Measurements from ENCODE around the gene MLLT11.
A peak's percentile ranks its signal among the peaks of the same experiment; 100 is the strongest.

Gene MLLT11

GRCh38 chr1:151054971-151055547 lies 5.1 kb upstream of the MLLT11 start:
- H3K27me3 ChIP-seq (ENCODE audit: insufficient read depth, low read length, poor library complexity, severe bottlenecking): no peaks in the 10 kb centered on the region
- no peaks in the 10 kb centered on the region for H3K9me3 ChIP-seq (ENCODE audit: insufficient read depth, low read depth, low read length)
- H4K20me1 ChIP-seq (ENCODE audit: insufficient read depth, low read length, poor library complexity, severe bottlenecking): peaks cover 46% of the 10 kb centered on the region
- H2AFZ ChIP-seq (ENCODE audit: low read length): no peak overlapping the region
- peaks cover 3% of the 10 kb centered on the region; the same call in 1 of the 2 replicates for H3F3A ChIP-seq (ENCODE audit: low read depth)
- H3K4me1 ChIP-seq (ENCODE audit: insufficient read depth, low read length, poor library complexity, severe bottlenecking): peaks cover 32% of the 10 kb centered on the region
- H3K9me2 ChIP-seq (replicated peaks; ENCODE audit: low read depth, low read length): no peaks in the 10 kb centered on the region
- peak overlapping the region; percentile 99 for H3K4me2 ChIP-seq (ENCODE audit: low read depth, low read length, poor library complexity, severe bottlenecking)
- peak overlapping the region; percentile 90 for H3K9ac ChIP-seq (ENCODE audit: low read depth, low read length, poor library complexity, severe bottlenecking)
- no peak overlapping the region for H3K4me3 ChIP-seq (ENCODE audit: low read length, poor library complexity, severe bottlenecking)
- peaks cover 37% of the 10 kb centered on the region; the same call in 1 of the 2 replicates for H3K36me3 ChIP-seq (ENCODE audit: insufficient read depth, low read length)
- TF ChIP-seq EZH2phosphoT487 (IDR thresholded peaks at IDR 0.05; ENCODE audit: borderline replicate concordance): no peak
- no peak for TF ChIP-seq CTCF (conservative IDR thresholded peaks at IDR 0.05; ENCODE audit: low read length)
- peaks cover 59% of the 10 kb centered on the region for H3K79me2 ChIP-seq (ENCODE audit: insufficient read depth, low read length)

- peak overlapping the region; percentile 99 for H3K4me2 ChIP-seq (ENCODE audit: low read depth, low read length, poor library complexity, severe bottlenecking)
- H3K79me2 ChIP-seq (ENCODE audit: insufficient read depth, low read length): peaks cover 65% of the 10 kb centered on the region
Measured at GRCh38 chr1:151055581-151055980, 4.6 kb upstream of the MLLT11 start.

GRCh38 chr1:151056149-151056548 lies 4.0 kb upstream of the MLLT11 start:
- Histone ChIP-seq H3K9ac (ENCODE audit: low read depth, low read length, poor library complexity, severe bottlenecking) (peak overlapping the region; percentile 90), H3K9me2 (replicated peaks; ENCODE audit: low read depth, low read length) (no peaks in the 10 kb centered on the region), H3K4me3 (ENCODE audit: low read length, poor library complexity, severe bottlenecking) (peak overlapping the region; percentile 79), H3K4me1 (ENCODE audit: insufficient read depth, low read length, poor library complexity, severe bottlenecking) (peaks cover 37% of the 10 kb centered on the region), H3K4me2 (ENCODE audit: low read depth, low read length, poor library complexity, severe bottlenecking) (peak overlapping the region; percentile 99), H3F3A (ENCODE audit: low read depth) (0 out of 2 replicates have a peak, but pooled peaks cover 3% of the 10 kb centered on the region), H3K79me2 (ENCODE audit: insufficient read depth, low read length) (peaks cover 70% of the 10 kb centered on the region), H2AFZ (ENCODE audit: low read length) (no peak overlapping the region), H3K36me3 (ENCODE audit: insufficient read depth, low read length) (peaks cover 37% of the 10 kb centered on the region; the same call in 1 of the 2 replicates), H3K9me3 (ENCODE audit: insufficient read depth, low read depth, low read length) (no peaks in the 10 kb centered on the region), H4K20me1 (ENCODE audit: insufficient read depth, low read length, poor library complexity, severe bottlenecking) (peaks cover 46% of the 10 kb centered on the region), H3K27me3 (ENCODE audit: insufficient read depth, low read length, poor library complexity, severe bottlenecking) (no peaks in the 10 kb centered on the region)
- TF ChIP-seq EZH2phosphoT487 (IDR thresholded peaks at IDR 0.05; ENCODE audit: borderline replicate concordance): no peak
- TF ChIP-seq CTCF (conservative IDR thresholded peaks at IDR 0.05; ENCODE audit: low read length): no peak

More at GRCh38 chr1:151055581-151055980, 4.6 kb upstream of the MLLT11 start:
- Histone ChIP-seq H3K9me2 (replicated peaks; ENCODE audit: low read depth, low read length) (no peaks in the 10 kb centered on the region), H3F3A (ENCODE audit: low read depth) (0 out of 2 replicates have a peak, but pooled peaks cover 3% of the 10 kb centered on the region), H3K4me1 (ENCODE audit: insufficient read depth, low read length, poor library complexity, severe bottlenecking) (peaks cover 32% of the 10 kb centered on the region), H3K27me3 (ENCODE audit: insufficient read depth, low read length, poor library complexity, severe bottlenecking) (no peaks in the 10 kb centered on the region), H3K4me3 (ENCODE audit: low read length, poor library complexity, severe bottlenecking) (peak overlapping the region; percentile 79), H3K9ac (ENCODE audit: low read depth, low read length, poor library complexity, severe bottlenecking) (peak overlapping the region; percentile 90), H2AFZ (ENCODE audit: low read length) (no peak overlapping the region), H3K36me3 (ENCODE audit: insufficient read depth, low read length) (peaks cover 37% of the 10 kb centered on the region; the same call in 1 of the 2 replicates), H3K9me3 (ENCODE audit: insufficient read depth, low read depth, low read length) (no peaks in the 10 kb centered on the region), H4K20me1 (ENCODE audit: insufficient read depth, low read length, poor library complexity, severe bottlenecking) (peaks cover 46% of the 10 kb centered on the region)
- TF ChIP-seq EZH2phosphoT487 (IDR thresholded peaks at IDR 0.05; ENCODE audit: borderline replicate concordance) (no peak), CTCF (conservative IDR thresholded peaks at IDR 0.05; ENCODE audit: low read length) (no peak)
